K562 (cell line): Measurements from ENCODE around the gene ZNF616.

Experiments
- CHD1 ChIP-seq: fragments of 200-600 bp; sonication (generic); IDR thresholded peaks from one replicate; pipeline ENCODE4 v1.6.1; 2012; ENCODE audit warnings: mild to moderate bottlenecking, moderate library complexity, low read length, inconsistent platforms
- FOS ChIP-seq: IDR thresholded peaks from 3 replicates; pipeline ENCODE4 v1.6.1; 2011; ENCODE audit not compliant: insufficient read length; ENCODE audit errors: extremely low read depth
- TAF1 ChIP-seq: IDR thresholded peaks from 2 replicates; pipeline ENCODE4 v1.6.1; 2011; ENCODE audit warnings: mild to moderate bottlenecking, low read length, moderate library complexity; ENCODE audit not compliant: insufficient read depth, control insufficient read depth, severe bottlenecking; ENCODE audit errors: extremely low read depth
- ZNF316 ChIP-seq: fragments of 450-650 bp; IDR thresholded peaks from 2 replicates; pipeline ENCODE4 v1.6.1; 2016
- TF ChIP-seq, protein P1 (sequence below), 2 experiments: fragments of 450-650 bp; IDR thresholded peaks; 2 replicates each; pipeline ENCODE4 v1.6.1; 2016; ENCODE audit warnings: mild to moderate bottlenecking in 2 of 2, borderline replicate concordance in 1 of 2, low read depth in 1 of 2, moderate library complexity in 1 of 2

DNA sequence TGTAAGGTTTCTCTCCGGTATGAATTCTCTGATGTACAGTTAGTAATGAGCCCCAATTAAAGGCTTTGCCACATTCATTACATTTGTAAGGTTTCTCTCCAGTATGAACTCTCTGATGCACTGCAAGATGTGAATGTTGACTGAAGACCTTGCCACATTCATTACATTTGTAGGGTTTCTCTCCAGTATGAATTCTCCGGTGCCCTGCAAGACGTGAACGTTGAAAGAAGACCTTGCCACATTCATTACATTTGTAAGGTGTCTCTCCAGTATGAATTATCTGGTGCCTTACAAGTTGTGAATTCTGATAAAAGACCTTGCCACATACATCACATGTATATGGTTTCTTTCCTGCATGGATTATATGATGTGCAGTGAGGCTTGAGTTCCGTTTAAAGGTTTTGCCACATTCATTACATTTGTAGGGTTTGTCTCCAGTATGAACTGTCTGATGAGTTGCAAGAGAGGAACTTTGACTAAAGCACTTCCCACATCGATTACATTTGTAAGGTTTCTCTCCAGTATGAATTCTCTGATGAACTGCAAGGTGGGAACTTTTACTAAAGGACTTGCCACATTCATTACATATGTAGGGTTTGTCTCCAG is 73.4 kb downstream of the ZNF616 start:
- TF ChIP-seq CHD1 = no peak
- no peak for TF ChIP-seq ZNF316
- TF ChIP-seq TAF1 = no peak
- TF ChIP-seq, protein P1, sequence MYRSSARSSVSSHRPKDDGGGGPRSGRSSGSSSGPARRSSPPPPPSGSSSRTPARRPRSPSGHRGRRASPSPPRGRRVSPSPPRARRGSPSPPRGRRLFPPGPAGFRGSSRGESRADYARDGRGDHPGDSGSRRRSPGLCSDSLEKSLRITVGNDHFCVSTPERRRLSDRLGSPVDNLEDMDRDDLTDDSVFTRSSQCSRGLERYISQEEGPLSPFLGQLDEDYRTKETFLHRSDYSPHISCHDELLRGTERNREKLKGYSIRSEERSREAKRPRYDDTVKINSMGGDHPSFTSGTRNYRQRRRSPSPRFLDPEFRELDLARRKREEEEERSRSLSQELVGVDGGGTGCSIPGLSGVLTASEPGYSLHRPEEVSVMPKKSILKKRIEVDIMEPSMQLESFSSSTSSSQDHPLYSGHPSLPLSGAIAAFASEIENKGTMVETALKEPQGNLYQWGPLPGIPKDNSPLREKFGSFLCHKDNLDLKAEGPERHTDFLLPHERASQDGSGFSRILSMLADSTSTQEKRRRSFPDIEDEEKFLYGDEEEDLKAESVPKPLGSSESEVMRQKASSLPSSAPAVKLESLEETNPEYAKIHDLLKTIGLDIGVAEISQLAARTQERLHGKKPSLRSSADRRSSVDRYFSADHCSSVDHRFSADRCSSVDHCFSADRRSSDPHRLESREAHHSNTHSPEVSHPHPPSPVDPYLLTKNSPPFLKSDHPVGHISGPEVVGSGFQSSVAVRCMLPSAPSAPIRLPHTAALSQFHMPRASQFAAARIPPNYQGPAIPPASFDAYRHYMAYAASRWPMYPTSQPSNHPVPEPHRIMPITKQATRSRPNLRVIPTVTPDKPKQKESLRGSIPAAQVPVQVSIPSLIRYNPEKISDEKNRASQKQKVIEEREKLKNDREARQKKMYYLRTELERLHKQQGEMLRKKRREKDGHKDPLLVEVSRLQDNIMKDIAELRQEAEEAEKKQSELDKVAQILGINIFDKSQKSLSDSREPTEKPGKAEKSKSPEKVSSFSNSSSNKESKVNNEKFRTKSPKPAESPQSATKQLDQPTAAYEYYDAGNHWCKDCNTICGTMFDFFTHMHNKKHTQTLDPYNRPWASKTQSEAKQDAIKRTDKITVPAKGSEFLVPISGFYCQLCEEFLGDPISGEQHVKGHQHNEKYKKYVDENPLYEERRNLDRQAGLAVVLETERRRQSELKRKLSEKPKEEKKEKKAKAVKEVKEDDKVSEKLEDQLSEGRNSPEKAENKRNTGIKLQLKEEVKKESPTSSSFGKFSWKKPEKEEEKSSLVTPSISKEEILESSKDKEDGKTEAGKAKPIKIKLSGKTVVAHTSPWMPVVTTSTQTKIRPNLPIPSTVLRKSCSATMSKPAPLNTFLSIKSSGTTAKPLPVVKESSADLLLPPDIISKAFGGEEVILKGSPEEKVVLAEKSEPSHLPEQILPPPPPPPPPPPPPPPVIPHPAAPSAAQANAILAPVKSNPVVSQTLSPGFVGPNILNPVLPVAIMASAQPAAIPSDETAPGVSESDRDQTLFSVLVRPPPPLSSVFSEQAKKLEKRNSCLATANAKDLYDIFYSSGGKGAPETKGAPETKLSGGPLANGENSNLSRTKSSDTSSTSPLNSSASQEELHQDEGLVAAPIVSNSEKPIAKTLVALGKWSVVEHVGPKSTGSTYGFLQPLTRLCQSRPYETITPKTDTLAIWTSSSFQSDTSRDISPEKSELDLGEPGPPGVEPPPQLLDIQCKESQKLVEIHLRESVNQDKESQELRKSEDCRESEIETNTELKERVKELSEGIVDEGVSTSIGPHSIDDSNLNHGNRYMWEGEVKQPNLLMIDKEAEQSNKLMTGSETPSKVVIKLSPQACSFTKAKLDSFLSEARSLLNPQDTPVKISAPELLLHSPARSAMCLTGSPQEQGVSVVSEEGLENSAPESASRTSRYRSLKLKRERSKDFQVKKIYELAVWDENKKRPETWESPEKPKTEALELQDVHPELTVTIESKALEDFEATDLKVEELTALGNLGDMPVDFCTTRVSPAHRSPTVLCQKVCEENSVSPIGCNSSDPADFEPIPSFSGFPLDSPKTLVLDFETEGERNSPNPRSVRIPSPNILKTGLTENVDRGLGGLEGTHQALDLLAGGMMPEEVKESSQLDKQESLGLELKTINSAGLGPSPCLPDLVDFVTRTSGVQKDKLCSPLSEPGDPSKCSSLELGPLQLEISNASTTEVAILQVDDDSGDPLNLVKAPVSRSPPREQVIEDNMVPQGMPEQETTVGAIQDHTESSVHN (IDR thresholded peaks at IDR 0.05; ENCODE audit: borderline replicate concordance in 1 of 2, low read depth in 1 of 2) = no peak
- TF ChIP-seq FOS = no peak
